ENCODE results near the gene GRK5.
A peak's percentile ranks its signal among the peaks of the same experiment; 100 is the strongest.
"Not testable (repeated sequence)": the region's sequence is repeated elsewhere in the genome, so short reads cannot be mapped to it uniquely, and the experiment has no call there.

Gene GRK5

GRCh38 chr10:119274519-119275045, 67.2 kb downstream of the GRK5 start:
- no peak for DNase-seq (ENCODE audit: low read depth)

DNA sequence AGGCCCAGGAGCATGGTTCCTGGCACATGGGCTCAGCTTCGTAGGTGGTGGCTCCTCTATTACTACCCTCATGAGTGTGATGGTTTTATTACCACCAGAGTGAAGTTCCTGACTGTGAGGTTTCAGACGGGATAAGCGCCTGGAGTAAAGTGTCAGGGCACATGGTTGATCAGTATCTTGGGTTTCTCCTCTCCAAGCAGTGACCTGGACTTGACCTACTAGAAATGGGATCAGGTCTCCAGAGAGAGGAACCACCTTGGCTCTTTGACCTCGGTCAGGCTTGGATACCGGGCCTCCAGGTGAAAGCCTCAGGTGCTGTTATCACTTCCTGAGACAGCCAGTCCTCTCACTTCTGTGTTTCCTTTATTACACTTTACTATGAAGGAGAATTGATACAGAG, 67.7 kb downstream of the GRK5 start:
- DNase-seq (ENCODE audit: low read depth) = no peak

DNA sequence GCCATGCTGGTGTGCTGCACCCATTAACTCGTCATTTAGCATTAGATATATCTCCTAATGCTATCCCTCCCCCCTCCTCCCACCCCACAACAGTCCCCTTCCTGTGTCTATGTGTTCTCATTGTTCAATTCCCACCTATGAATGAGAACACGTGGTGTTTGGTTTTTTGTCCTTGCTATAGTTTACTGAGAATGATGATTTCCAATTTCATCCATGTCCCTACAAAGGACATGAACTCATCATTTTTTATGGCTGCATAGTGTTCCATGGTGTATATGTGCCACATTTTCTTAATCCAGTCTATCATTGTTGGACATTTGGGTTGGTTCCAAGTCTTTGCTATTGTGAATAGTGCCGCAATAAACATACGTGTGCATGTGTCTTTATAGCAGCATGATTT, 68.8 kb downstream of the GRK5 start:
- not testable (repeated sequence) for DNase-seq (ENCODE audit: low read depth)

DNA sequence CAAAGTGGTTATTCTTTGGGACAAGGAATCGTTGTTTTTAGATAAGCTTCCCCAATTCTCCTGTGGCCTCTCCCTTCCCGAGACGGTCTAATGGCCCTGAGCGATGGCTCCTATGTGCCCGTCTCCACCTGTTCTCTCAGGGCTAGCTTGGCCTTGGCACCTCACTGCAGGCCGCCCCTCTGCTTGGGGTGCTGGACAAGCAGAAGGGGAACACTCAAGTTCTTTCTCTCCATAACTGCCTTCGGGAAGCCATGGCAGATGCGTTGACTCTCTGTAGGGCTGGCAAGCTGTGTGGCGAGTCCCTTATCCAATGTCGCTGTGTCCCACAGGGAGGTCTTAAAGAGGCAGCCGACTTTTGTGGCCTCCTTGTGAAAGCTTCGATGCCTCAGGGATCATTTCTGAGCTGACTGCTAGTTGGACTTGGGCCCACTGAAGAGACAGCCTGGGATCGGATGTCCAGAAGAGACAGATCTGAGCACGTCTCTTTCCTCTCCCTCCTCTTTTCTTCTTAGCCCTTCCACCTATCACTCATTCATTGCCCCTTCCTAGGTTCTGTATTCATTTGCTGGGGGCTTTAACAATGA, 70.8 kb downstream of the GRK5 start:
- no peak for DNase-seq (ENCODE audit: low read depth)

- no peak for DNase-seq (ENCODE audit: low read depth)
These were observed 72.1 kb downstream of the GRK5 start for GRCh38 chr10:119279441-119279840.

DNA sequence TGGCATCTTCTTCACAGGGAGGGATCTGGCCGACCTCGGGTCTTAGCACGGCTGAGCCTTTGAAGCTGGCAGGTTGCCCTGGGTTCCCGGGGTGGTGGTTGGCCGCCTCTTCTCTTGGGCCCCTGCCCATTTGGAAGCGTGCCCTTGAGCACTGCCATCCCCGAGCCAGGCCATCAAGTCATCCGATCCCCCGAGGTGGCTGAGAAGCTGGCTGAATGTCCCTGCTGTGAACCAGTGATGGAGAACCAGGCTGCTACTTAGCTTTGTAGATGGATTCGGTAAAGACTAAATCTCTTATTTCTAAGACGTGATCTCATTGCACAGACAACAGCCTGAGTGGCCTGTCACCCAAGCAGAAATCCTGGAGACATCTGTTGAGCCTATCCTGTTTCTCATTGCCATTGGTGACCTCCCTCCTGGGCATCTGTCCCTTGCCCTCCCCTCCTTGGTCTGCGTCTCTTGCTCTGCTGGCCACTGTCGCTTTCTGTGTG, 74.3 kb downstream of the GRK5 start:
- peak; percentile 69 for DNase-seq (ENCODE audit: low read depth)

- no peak for DNase-seq (ENCODE audit: low read depth)
These were observed 75.1 kb downstream of the GRK5 start for GRCh38 chr10:119282446-119282845.

DNA sequence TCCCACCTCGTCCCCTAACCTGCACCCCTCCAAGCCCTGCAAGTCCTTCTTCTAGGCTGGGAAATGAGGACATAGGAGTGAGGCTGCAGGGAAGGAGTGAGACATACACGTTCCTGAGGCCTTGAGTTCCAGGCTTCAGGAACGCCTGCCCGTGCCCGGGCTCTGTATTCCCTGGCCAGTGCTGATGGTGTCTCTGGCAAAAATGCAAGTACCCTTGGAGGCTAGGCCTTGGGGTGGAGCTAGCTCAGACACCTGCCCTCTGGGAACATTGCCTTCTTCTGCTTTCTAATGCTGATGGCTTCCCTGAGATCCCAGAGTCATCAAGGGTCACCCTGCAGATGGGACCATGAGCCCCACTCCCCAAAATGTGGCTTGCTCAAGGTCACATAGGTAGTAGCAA, 76.0 kb downstream of the GRK5 start:
- DNase-seq (ENCODE audit: low read depth) = no peak

- no peak for DNase-seq (ENCODE audit: low read depth)
These were observed 76.4 kb downstream of the GRK5 start for GRCh38 chr10:119283818-119284217.

- DNase-seq (ENCODE audit: low read depth) = no peak
These were observed 77.3 kb downstream of the GRK5 start for GRCh38 chr10:119284679-119285096.

- DNase-seq (ENCODE audit: low read depth) = no peak
These were observed 78.3 kb downstream of the GRK5 start for GRCh38 chr10:119285495-119286267.

DNA sequence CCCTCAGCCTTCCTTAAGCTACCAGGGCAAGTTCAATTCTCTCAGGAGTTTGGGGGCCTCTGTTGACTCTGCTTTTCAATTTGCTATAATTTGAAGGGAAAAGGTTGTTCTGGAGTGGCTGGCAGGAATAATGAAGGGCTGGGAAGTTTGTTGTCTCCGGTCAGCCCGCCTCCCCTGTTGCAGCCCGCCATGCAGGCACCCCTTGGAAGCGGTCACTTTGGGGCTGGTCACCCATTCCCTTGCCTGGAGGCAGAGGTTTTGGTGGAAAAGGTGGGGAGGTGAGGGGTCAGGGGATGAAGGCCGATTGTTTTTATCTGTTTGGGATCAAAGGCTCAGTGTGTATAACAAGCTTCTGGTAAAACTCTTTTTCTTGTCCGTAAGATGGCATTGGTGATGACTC, 79.1 kb downstream of the GRK5 start:
- DNase-seq (ENCODE audit: low read depth) = no peak

- no peak for DNase-seq (ENCODE audit: low read depth)
These were observed 79.7 kb downstream of the GRK5 start for GRCh38 chr10:119286983-119287633.

DNA sequence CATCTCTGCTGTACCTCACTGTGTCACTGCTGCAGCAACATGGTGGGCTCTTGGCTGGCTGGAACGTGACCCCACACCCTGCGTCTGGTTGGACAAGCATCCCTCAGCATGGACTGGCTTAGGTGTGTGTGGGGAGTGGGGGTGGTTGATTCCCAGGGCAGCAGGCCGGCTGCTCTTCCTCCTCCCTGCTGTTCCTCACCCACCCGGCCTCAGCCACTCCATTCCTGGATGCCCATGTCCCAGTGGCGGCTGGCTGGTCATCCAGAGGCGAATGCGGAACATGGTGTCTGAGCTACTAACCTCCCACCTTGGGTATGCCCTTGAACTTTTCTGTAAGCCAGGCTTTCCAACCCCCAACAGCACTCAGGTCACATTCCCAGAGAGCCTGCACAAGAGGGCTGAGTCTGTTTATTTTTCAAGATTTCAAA, 81.2 kb downstream of the GRK5 start:
- DNase-seq (ENCODE audit: low read depth) = no peak

GRCh38 chr10:119289227-119289920, 82.0 kb downstream of the GRK5 start:
- no peak for DNase-seq (ENCODE audit: low read depth)

GRCh38 chr10:119290301-119291048, 83.1 kb downstream of the GRK5 start:
- peak; percentile 30 for DNase-seq (ENCODE audit: low read depth)

DNA sequence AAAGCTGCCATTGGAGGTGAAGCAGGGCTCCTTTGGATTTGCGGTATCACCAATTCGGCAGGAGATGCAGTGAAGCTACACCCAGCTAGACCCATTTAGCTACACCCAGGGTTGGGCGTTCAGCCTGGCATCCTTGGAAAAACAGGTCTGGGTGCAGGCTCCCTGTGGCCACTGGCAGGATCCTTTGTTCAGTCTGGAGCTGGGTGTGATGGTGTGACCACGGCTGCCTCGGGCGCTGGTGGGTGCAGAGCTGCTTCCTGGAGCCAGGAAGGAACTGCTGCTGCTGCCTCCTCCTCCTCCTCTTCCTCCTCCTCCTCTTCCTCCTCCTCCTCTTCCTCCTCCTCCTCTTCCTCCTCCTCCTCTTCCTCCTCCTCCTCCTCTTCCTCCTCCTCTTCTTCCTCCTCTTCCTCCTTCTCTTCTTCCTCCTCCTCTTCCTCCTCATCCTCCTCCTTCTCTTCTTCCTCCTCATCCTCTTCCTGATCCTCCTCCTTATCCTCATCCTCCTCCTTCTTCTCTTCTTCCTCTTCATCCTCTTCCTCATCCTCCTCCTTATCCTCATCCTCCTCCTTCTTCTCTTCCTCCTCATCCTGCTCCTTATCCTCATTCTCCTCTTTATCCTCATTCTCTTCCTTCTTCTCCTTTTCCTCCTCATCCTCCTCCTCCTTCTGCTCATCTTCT, 84.0 kb downstream of the GRK5 start:
- DNase-seq (ENCODE audit: low read depth) = no peak

GRCh38 chr10:119292968-119293760, 85.8 kb downstream of the GRK5 start:
- DNase-seq (ENCODE audit: low read depth) = no peak

GRCh38 chr10:119296703-119297102, 89.3 kb downstream of the GRK5 start:
- peak; percentile 54 for DNase-seq (ENCODE audit: low read depth)
